ENCODE data around the gene CCIN. TPM values are rescaled to one million over a fixed set of nuclear protein-coding genes. Genes with fewer than 3 reads are reported as not detected.

CCIN gene
- total and polyA plus RNA-seq, 2 of the 4 experiments (the other 2 are of a cell fraction) = 0.80 to 1.1 TPM

GRCh38 chr9:36154331-36154952 lies 14.7 kb upstream of the CCIN start (continued):
- TF ChIP-seq CHD1 (IDR thresholded peaks at IDR 0.05; ENCODE audit: low read depth, low read length) (no peak), RAD21 (IDR thresholded peaks at IDR 0.05; ENCODE audit: low read length) (no peak)

- Histone ChIP-seq H4K20me1 (ENCODE audit: insufficient read depth, low read length) (no peaks in the 10 kb centered on the region), H2BK120ac (ENCODE audit: low read depth, low read length) (no peak overlapping the region), H3K23ac (ENCODE audit: low read depth, low read length) (no peak overlapping the region), H3K9ac (ENCODE audit: low read depth, low read length) (no peak overlapping the region), H3K4me1 (ENCODE audit: control insufficient read depth, insufficient read depth, low read length) (peaks cover 11% of the 10 kb centered on the region), H3K56ac (ENCODE audit: extremely low read depth, insufficient read depth, low read length) (no peak overlapping the region), H3K14ac (replicated peaks; ENCODE audit: low read depth, low read length) (no peak overlapping the region), H3K9me3 (ENCODE audit: control insufficient read depth, insufficient read depth, low read length) (peaks cover 2% of the 10 kb centered on the region; the same call in 1 of the 2 replicates), H3K27me3 (ENCODE audit: control insufficient read depth, insufficient read depth, low read length) (no peaks in the 10 kb centered on the region), H3K9me1 (ENCODE audit: insufficient read depth, low read length) (peaks cover 26% of the 10 kb centered on the region), H2AK9ac (replicated peaks; ENCODE audit: low read depth, low read length, poor library complexity) (no peak overlapping the region), H3K79me1 (ENCODE audit: low read depth in 1 of 2, low read length in 2 of 2) (peaks cover 0 to 20% of the 10 kb centered on the region in 2 experiments; a peak in 2 of 4 replicates), H3K4ac (ENCODE audit: low read depth, low read length) (no peak overlapping the region), H4K5ac (ENCODE audit: low read depth, low read length) (no peak overlapping the region), H3K36me3 (ENCODE audit: control insufficient read depth, insufficient read depth, low read length) (peaks cover 25% of the 10 kb centered on the region), H2AFZ (replicated peaks; ENCODE audit: low read length, poor library complexity) (no peak overlapping the region), H4K91ac (ENCODE audit: insufficient read depth, low read depth, low read length) (no peak overlapping the region), H3K18ac (ENCODE audit: low read depth, low read length) (no peak overlapping the region), H3K4me3 (ENCODE audit: insufficient read depth, low read depth, low read length) (no peak overlapping the region), H4K8ac (ENCODE audit: low read depth in 2 of 2, low read length in 2 of 2) (no peak overlapping the region), H3K4me2 (ENCODE audit: low read depth, low read length) (no peak overlapping the region), H2BK15ac (ENCODE audit: low read depth, low read length) (no peak overlapping the region), H3K27ac (ENCODE audit: insufficient read depth, low read length) (no peak overlapping the region), H2BK5ac (ENCODE audit: low read depth, low read length, poor library complexity, severe bottlenecking) (no peak overlapping the region), H2BK20ac (ENCODE audit: low read depth, low read length) (no peak overlapping the region), H2AK5ac (ENCODE audit: low read depth, low read length) (no peak overlapping the region)
- ChIA-PET CTCF (no interaction called here), POLR2A (ENCODE audit: unreplicated experiment) (no interaction called here)
- intact Hi-C loops (cut with micrococcal nuclease) = no loop called here
- TF ChIP-seq RFX5 (IDR thresholded peaks at IDR 0.05; ENCODE audit: low read depth, low read length) = no peak
- TF ChIP-seq MAZ (IDR thresholded peaks at IDR 0.05; ENCODE audit: borderline replicate concordance, low read depth, low read length) = no peak
- no peak for TF ChIP-seq CHD1 (IDR thresholded peaks at IDR 0.05; ENCODE audit: low read depth, low read length)
- no peak for TF ChIP-seq CEBPB (IDR thresholded peaks at IDR 0.05; ENCODE audit: low read depth, low read length)
- ATAC-seq (ENCODE audit: low read depth) (no peak), DNase-seq (no peak)
- in situ Hi-C loops (cut with MboI; ENCODE audit: low sequenced_read_pairs) = no loop called here
- WGBS, 2 experiments (ENCODE audit: extremely low coverage in 2 of 2, insufficient read length in 1 of 2) = no CpG with 5 or more reads among the region's 6 CpGs
- BruUV-seq (replicated peaks) = no TSS peak
- dilution Hi-C loops (cut with HindIII; ENCODE audit: low sequenced_read_pairs, unreplicated experiment) = no loop called here
These were observed 13.1 kb upstream of the CCIN start for GRCh38 chr9:36156116-36156515.
